GM21529 (cell line): ENCODE data around the gene TOR1B.

Experiments used
- ATAC-seq: cut with Tn5 transposase; IDR thresholded peaks from one replicate; pipeline ENCODE4 v1.9.1; 2021; ENCODE audit not compliant: unreplicated experiment

TOR1B gene

GRCh38 chr9:129840034-129840433, 37.0 kb downstream of the TOR1B start:
- ATAC-seq: no peak

GRCh38 chr9:129841071-129841470, 38.1 kb downstream of the TOR1B start:
- no peak for ATAC-seq

GRCh38 chr9:129845373-129845772, 42.4 kb downstream of the TOR1B start:
- ATAC-seq: no peak

- ATAC-seq: no peak
Observed at GRCh38 chr9:129848712-129849441, 45.9 kb downstream of the TOR1B start.

- ATAC-seq: no peak
Observed at GRCh38 chr9:129849901-129850300, 46.9 kb downstream of the TOR1B start.

GRCh38 chr9:129850821-129851550, 48.0 kb downstream of the TOR1B start:
- ATAC-seq: no peak

- no peak for ATAC-seq
Observed at GRCh38 chr9:129851821-129852220, 48.8 kb downstream of the TOR1B start.

GRCh38 chr9:129852579-129852978, 49.6 kb downstream of the TOR1B start:
- no peak for ATAC-seq

- no peak for ATAC-seq
Observed at GRCh38 chr9:129853614-129854013, 50.6 kb downstream of the TOR1B start.

- ATAC-seq: no peak
Observed at GRCh38 chr9:129854588-129855110, 51.7 kb downstream of the TOR1B start.

GRCh38 chr9:129857207-129857606, 54.2 kb downstream of the TOR1B start:
- no peak for ATAC-seq

GRCh38 chr9:129858167-129858962, 55.4 kb downstream of the TOR1B start:
- ATAC-seq: no peak
